ENCODE results near the gene NOTCH4.
A peak's percentile ranks its signal among the peaks of the same experiment; 100 is the strongest.

NOTCH4 gene

DNA sequence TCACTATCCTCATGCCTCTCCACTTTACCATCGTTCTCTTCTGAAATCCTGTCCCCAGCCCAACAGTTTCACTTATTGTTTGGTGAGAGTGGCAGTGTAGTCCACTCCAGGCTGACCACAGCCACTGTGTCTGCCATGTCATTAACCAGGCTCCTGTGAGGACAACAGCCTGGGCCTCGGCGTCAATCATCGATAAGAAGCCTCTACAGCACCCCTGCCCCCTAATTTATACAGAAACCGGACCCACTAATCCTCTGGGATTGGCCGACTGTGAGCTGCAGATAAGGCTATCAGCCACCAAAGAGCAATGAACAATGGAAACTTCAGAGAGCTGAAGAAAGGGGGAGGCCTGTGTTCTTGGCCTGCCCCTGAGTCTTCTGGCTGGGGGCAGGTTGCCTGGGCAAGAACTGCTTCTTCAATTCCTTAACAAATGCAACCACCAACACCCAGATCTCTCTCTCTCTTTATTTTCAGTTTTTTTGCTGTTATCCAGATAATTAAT lies 56.1 kb downstream of the NOTCH4 start:
- no peak for DNase-seq (ENCODE audit: extremely low read depth in 1 of 2, low read depth in 1 of 2)

DNA sequence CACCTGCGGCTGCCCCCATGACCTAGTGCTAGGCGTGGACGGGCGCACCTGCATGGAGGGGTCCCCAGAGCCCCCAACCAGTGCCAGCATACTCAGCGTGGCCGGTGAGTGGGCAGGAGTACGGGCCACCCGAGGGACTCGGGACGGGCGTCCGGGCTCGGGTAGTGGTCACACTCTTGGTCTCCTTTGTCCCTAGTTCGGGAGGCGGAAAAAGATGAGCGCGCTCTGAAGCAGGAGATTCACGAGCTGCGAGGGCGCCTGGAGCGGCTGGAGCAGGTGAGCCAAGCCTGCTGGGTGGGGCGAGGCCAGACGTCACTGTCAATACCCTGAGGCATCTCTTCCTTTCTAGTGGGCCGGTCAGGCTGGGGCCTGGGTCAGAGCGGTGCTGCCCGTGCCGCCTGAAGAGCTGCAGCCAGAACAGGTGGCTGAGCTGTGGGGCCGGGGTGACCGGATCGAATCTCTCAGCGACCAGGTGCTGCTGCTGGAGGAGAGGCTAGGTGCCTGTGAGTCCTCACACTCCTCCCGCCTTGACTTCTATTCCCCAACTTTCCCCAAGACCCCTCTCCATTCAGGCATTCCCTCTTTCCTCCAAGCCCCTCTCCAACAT lies 56.6 kb downstream of the NOTCH4 start:
- no peak for DNase-seq (ENCODE audit: extremely low read depth in 1 of 2, low read depth in 1 of 2)

DNA sequence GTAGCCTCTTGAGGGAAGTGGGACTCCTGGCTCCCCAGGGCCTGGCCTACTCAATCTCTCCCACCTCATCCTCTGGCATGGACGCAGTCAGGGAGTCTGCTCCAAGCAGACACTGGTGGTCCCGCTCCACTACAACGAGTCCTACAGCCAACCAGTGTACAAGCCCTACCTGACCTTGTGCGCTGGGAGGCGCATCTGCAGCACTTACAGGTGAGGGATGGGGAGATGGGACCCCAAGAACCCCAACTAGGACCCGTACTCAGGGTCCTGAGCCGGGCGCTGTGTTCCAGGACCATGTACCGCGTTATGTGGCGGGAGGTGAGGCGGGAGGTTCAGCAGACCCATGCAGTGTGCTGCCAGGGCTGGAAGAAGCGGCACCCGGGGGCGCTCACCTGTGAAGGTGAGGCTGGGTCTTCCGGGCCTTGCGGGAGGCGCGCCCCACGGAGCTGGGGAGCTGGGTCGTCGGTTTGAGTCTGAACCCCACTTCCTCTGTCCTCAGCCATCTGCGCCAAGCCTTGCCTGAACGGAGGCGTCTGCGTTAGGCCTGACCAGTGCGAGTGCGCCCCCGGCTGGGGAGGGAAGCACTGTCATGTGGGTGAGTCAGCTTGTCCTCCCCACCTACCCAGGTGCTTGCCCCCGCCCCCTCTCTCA lies 57.3 kb downstream of the NOTCH4 start:
- no peak for DNase-seq (ENCODE audit: extremely low read depth in 1 of 2, low read depth in 1 of 2)

DNA sequence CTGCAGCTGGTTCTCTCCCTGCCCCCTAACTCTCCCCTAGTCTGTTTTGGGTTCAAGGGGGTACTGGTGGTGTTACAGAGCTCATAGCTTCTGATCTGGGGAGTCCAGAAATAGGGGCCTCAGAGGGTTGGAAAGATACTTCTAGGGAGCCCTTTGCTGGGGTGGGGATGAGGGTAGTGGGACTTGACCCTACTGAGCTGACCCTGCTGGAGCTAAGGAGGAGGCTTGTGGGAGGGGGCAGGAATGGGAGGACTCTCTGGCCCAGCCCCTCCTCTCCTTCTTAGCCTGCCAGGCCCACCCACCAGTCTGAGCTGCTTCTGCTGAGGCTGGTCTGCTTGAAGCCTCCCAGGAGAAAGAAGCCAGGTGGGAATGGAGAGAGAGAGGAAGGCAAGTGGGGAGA lies 59.6 kb downstream of the NOTCH4 start, which contains the start of gene EGFL8:
Gene EGFL8 (plus strand): TSS at position 301 of the 400 bp plus-strand sequence. CDS start 1,571 bp downstream, outside the sequence.
- DNase-seq (ENCODE audit: extremely low read depth in 1 of 2, low read depth in 1 of 2), result no peak

DNA sequence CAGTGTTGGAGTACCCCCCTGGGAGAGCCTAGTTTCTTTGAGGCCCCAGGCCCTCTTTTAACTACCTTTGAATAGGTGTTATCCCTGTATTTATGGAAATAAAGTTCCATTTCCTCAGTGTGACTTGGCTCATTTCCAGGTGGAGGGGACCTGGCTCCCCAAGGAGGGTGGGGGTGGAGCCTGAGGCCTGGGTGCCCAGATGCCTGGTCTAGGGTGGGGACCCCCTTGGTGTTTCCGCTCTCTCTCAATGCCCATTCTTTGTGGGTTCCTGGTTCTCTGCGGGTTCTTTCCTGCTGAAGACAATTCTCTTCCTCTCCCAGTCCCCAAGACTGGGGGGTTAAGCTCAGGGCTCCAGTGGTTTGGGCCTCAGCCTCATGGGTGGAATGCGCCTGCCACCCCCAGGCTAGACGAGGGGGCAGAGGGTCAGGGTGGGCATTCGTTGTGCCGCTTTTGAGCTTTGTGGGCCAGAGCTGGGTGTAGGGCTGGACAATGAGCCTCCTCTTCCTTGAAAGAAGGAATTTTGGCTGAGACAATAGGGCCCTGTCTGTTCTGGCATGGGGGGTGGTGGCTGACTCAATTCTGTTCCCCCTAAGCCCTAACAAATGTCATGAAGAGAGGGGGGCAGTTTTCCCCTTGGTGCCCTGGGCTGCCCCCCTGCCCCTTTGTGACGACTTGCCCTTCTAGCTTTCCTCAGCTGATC lies 60.2 kb downstream of the NOTCH4 start:
- no peak for DNase-seq (ENCODE audit: extremely low read depth in 1 of 2, low read depth in 1 of 2)

DNA sequence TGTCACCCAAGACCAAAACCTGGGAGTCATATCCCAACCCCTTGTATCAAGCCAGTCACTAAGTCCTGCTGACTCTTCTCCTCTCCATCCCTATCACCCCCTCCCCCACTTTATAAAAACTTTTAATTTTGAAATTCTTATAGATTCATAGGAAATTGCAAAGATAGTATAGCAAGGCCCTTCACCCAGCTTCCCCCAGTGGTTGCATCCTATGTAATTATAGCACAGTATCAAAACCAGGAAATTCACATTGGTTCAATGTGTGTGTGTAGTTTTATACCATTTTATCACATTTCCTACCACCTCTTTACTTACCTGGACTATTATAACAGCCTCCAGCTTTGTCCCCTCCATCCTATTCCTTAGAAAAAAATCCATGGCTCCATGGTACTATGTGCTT lies 65.8 kb downstream of the NOTCH4 start:
- no peak for DNase-seq (ENCODE audit: extremely low read depth in 1 of 2, low read depth in 1 of 2)

DNA sequence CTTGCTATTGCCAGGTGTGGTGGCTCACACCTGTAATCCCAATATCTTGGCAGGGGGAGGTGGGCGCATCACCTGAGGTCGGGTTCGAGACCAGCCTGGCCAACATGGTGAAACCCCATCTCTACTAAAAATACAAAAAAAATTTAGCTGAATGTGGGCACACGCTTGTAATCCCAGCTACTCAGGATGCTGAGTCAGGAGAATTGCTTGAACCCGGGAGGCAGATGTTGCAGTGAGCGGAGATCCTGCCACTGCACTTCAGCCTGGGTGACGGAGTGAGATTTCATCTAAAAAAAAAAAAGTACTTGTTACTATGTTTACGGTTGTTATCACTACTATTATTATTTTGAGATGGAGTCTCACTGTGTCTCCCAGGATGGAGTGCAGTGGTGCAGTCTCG lies 67.0 kb downstream of the NOTCH4 start:
- no peak for DNase-seq (ENCODE audit: extremely low read depth in 1 of 2, low read depth in 1 of 2)

DNA sequence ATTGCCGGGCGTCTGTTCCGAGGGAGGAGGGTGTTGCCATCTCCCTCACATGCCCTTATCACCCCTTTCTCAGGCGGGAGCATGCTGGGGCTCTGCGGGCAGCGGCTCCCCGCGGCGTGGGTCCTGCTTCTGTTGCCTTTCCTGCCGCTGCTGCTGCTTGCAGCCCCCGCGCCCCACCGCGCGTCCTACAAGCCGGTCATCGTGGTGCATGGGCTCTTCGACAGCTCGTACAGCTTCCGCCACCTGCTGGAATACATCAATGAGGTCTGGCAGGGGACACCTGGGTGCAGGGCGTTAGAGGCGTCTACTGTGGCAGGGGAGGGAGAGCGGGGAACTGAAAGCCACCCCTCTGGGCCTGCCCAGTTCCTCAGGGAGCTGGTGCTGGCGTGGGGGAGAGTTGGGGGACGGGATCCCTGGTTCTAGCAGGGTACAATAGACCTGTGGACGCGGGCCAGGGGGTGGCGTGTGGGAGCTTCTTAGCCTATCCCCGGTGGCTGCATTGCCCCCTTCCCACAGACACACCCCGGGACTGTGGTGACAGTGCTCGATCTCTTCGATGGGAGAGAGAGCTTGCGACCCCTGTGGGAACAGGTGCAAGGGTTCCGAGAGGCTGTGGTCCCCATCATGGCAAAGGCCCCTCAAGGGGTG lies 69.2 kb downstream of the NOTCH4 start:
- DNase-seq (ENCODE audit: extremely low read depth in 1 of 2, low read depth in 1 of 2), result peak in 1 of 2 donors; percentile 52

DNA sequence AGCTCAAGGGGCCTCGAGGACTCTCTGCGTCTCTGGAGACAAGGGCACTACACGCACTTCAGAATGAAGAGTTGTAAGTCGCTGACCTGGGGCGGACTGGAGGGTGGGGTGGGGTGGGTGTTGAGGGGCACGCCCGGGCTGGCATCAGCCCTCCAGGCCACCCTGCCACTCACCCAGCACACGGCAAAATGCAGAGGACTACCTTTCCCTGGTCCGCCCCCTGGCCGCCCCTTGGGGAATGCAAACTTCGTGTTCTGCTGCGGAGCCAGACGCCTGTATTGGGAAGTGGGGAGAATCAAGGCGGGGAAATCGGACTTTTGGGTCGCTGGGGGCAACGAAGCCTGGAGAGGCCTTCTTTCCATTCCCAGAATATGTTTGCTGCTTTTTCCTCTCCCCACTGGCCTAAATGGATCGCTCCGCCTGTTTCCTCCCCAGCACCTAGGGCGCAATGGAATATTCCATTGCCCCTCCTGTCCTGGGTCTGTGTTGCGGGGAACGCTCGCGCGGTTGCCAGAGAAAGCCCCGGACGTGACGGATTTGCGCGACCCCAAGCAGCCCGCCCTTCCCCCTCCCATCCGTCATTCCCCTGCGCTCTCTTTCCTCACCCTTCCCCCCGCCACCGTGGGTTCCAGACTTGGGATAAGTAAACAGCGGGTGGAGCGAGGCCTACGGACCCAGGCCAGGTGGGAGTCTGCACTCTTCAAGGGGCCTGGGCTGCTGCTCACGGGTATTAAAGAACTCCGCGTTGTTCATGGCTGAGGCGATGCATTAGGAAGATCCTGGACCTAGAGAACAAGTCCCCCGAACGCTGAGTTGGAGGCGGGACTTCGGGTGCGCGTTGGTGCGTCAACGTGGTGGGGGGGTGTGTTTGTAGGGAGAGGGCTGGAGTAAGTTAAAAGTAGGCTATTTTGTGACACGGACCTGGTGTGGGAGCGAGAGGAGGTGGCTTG lies 70.0 kb downstream of the NOTCH4 start, which contains the start of gene PPT2:
Gene PPT2 (plus strand): TSS at position 578 of the 950 bp plus-strand sequence. CDS start 454 bp downstream, outside the sequence.
- DNase-seq (ENCODE audit: extremely low read depth in 1 of 2, low read depth in 1 of 2), result peak; percentile 68 to 79

DNA sequence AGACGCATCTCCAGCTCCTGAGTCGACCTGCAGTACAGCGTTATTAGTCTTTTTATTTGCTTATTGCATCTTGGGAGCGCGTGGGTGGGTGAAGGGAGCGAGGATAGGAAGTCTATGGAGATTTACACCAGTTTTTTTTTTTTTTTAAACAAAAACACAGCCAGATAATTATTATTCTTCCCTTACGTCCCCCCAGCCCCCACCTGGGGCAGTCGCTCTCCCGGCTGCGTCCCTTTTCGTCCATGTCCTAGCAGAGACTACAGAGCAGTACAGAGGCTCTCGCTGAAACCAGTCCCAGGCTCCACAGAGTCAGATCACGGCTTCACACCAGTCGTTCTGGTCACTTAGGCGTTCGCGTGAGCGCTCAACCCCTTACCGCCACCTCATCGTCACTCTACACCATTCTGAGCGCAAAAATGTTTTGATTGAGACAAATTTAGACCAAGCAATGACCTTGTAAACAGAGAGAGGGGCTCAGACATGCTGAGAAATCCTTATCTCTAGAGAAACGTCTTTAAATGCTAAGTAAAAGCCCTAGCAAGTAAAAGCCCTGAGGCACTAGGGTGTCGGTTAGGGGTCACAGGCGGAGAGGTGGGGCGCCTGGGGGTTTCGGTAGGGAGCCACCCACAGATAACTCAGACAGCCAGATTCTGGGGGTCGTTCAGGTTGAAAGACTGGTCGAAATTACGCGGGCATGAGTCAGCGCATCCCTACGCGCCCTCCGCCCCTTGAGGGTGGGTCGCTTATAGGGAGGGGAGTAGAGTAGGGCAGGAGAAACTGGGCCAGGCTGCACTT lies 70.9 kb downstream of the NOTCH4 start:
- no peak for DNase-seq (ENCODE audit: extremely low read depth in 1 of 2, low read depth in 1 of 2)

DNA sequence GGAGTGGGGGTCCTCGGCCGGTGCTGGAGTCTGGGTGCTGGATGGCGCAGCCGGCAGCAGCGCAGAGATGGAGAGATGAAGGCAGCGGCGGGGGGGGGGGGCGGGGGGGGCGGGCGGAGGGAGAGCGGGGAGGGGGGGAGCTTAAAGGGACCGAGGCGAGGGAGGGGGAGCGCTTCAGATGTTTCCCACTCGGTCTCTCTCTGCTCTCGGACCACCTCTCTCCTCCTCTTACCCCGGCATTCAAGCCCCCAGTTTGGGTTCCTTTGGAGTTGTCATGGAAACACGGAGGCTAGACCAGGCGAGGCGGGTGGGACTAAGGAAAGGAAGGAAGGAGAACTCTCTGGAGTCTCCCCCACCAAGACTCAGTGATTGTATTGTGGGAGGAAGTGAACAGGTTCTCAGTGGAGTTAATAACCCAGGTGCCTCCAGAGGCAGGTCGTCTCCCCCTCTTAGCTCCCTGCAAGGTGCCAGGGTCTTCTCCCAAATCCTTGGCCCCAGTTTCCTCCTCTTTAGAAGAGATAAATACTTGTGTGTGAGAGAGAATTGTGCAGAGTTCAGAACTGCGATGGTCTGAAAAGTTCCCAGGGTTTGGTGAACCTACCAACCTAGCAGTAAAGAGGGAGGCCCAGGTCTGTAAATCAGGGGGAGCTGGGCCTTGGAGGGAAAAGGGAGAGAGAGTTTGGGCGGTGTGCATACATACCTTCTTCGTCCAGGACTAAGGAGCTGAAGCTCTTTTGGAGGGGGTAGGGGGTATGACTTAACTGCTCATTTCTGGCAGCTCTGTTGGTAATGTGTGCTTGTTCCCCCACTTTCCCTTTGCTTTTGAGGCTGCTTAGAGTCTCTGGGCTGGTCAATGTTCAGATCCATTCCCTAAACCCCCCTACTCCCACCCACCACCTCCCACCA lies 71.8 kb downstream of the NOTCH4 start, which contains the start of gene PRRT1:
Gene PRRT1 (minus strand): TSS at position 77 of the 906 bp plus-strand sequence. CDS start 112 bp downstream, outside the sequence.
- DNase-seq (ENCODE audit: extremely low read depth in 1 of 2, low read depth in 1 of 2), result no peak

DNA sequence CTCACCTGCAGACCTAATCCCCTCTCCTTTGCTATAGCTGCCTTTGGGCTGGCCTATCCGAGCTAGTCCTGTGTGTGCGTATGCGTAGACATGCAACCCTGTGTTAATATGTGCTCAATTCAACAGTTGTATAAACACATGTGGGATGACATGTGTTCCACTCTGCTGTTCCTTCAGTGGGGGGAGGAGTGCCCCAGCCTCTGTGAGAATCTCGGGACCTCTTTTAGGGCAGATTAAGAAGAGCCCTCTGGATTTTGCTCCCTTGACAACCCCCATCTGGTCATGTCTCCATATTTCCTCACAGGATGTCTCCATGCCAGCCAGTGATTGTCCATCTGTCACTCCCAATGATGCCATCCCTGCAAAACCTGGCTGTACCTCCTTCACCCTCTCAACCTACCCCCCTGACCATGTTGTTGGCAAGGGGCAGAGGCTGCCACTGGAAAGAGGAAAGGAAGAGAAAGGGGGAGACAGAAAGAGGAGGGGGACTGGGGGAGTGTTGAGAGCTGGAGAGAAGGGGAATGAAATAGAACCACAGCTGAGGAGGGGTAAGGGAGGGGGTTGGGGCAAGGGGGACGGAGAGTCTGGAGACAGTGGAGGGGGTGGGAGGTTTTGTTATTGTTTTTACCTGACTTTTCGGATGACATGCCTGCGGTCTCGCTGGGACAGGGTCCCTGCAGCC lies 72.5 kb downstream of the NOTCH4 start:
- DNase-seq (ENCODE audit: extremely low read depth in 1 of 2, low read depth in 1 of 2), result no peak

DNA sequence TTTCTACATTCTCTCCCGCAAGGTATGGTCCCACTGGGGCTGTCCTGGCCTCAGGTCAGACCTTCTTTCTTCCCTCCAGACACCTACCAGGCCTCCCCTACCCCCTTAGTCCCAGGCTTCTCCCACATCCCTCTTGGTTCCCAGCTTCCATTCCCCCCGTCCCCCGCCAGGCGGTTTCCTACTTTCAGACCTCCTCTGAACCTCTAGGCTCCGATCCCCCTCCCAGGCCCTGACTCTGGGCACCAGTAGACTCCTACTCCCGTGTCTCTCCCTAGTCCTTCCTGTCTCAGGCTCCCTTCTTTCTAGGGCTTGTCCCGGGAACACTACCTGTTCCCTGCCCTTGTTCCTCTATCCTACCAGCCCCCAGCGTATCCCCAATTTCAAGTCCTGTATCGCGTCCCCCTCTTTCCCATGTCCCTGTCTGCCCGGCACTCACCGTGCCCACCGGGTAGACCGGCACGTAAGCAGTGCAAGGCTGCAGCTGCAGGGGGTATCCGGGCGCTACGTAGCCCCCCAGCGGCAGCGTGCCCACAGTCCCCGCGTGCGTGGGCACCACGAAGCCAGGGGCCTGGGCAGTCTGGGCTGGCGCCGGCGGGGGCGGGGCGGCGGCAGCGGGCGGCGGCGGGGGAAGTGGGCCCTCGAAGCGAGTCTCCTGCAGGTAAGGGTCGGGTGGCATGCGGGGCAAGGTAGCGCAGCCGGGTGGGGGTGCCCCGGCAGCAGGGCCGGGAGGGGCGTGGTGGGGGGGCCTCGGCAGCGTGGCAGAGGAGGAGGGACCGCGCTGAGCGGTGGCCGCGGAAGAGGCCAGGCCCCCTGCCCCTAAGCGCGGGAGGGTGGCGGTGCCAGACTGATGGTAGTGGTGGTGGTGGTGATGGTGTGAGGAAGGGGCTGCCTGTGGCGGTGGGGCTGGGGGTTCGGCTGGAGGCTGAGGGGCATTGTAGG lies 73.7 kb downstream of the NOTCH4 start:
- DNase-seq (ENCODE audit: extremely low read depth in 1 of 2, low read depth in 1 of 2), result no peak

DNA sequence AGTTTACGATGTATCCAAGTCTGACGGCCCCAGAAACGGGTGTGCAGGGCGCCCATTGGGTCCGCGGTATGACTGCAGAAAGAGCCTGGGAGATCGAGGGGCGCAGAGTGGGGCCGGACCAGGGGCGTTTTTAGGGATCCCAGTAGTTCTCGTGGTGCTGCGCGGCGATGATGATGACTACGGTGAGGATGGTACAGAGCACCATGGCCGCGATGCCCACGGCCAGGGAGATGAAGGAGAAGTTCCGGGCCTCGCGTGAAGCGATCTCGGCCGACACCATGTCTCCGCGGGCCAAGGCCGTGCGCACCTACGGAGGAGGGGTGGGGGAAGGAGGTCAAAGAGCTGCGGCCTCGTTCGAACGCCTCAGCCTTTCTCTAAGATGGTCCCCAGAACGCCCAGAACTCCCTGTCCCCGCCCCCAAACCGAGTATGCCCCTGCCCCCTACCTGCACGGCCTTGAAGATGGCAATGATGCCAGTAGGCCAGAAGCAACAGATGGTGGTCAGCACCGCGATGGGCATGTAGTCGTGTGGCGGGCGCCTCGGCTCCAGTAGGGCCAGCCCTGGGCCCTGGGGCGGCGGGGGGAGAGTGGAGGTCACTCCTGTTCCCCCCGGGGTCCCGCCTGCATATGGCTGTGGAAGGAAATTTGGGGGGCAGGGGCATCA lies 74.6 kb downstream of the NOTCH4 start:
- no peak for DNase-seq (ENCODE audit: extremely low read depth in 1 of 2, low read depth in 1 of 2)

DNA sequence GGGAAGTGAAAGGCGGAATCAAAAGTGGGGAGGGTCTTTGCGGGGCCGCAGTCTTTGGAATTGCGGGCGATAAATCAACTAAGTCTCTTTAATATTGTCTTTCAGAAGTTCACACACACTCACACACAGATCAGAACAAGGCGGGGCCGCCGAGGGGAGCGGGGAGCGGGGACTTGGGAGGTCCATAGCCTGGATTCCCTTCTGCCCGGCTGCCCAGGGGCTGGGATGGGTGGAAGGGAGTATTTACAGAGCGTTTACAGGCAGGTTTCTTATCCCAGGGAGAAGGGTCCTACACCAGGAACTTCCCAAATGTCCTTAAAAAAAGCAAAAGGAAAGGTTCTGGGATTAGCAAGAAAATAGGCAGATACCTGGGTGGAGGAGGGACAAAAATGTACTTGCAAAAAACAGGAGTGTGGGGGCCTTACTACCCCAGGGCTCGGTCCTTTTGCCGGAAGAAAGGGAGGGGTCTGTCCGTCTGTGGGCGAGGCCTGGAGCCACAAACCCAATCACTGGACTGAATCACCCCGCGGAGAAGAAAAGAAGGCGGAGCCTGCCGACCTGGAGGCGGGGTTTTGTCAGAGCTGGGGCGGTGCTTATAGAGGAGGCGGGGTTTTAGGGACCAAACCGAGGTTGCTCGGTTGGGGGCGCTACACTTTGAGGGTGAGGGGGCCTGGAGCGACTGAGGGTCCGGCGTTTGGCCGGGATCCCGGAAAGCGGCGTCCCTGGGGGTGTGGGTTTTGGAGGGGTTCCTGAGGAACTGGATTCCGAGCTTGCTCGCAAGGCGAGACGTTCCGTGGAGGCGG lies 75.4 kb downstream of the NOTCH4 start:
- peak; percentile 47 to 50 for DNase-seq (ENCODE audit: extremely low read depth in 1 of 2, low read depth in 1 of 2)

Measured in stimulated activated CD8-positive, alpha-beta memory T cell treated with anti-CD3 and anti-CD28 coated beads, Interleukin-7, amount 100 ng/mL, for 48 hours (primary cell).